GM13976 (cell line): Measurements from ENCODE around the gene TBC1D5.

Experiments used
- DNase-seq: peaks from one replicate; pipeline ENCODE4 v3.0.0; 2012; ENCODE audit warnings: low spot score
- CTCF ChIP-seq: IDR thresholded peaks from 2 replicates; pipeline ENCODE4 v1.5.1; 2012; ENCODE audit warnings: borderline replicate concordance, mild to moderate bottlenecking; ENCODE audit not compliant: insufficient read depth; ENCODE audit errors: extremely low read depth, missing control alignments, control extremely low read depth
- in situ Hi-C: fragments of 300-500 bp; cut with MboI; formaldehyde crosslinking; loops from one replicate; pipeline ENCODE4 v1.12.0; 2022; ENCODE audit warnings: low sequenced_read_pairs, mixed read lengths, inconsistent platforms; ENCODE audit not compliant: unreplicated experiment

TBC1D5 gene

GRCh38 chr3:17444865-17445264 is 297.6 kb downstream of the TBC1D5 start:
- in situ Hi-C loops, result no loop called here
- no peak for TF ChIP-seq CTCF
- no peak for DNase-seq

- in situ Hi-C loops, result no loop called here
- TF ChIP-seq CTCF, result no peak
- DNase-seq, result no peak
These were observed 299.3 kb downstream of the TBC1D5 start for GRCh38 chr3:17443142-17443541.

GRCh38 chr3:17442332-17443049 is 299.9 kb downstream of the TBC1D5 start:
- TF ChIP-seq CTCF, result no peak
- no peak for DNase-seq
- in situ Hi-C loops, result no loop called here

GRCh38 chr3:17433876-17434275 is 308.6 kb downstream of the TBC1D5 start:
- in situ Hi-C loops, result loop anchor here (10.0 kb wide), 1 partner anchor 401 kb away; no protein-coding TSS in a partner anchor
- TF ChIP-seq CTCF, result no peak
- DNase-seq, result no peak

- DNase-seq, result no peak
- in situ Hi-C loops, result loop anchor here (10.0 kb wide), 1 partner anchor 403 kb away; no protein-coding TSS in a partner anchor
- TF ChIP-seq CTCF, result no peak
These were observed 310.2 kb downstream of the TBC1D5 start for GRCh38 chr3:17432236-17432635.

- in situ Hi-C loops, result loop anchor here (10.0 kb wide), 1 partner anchor 403 kb away; no protein-coding TSS in a partner anchor
- no peak for DNase-seq
- TF ChIP-seq CTCF, result no peak
These were observed 310.9 kb downstream of the TBC1D5 start for GRCh38 chr3:17431484-17432045.
